Neuronal stem cell (in vitro differentiated cells): Measurements from ENCODE around the gene ALPP.

ENCODE experiments used
- DNase-seq: peaks from one replicate; pipeline ENCODE4 v3.0.0-alpha.2; 2013; ENCODE audit warnings: low spot score
- H2AFZ ChIP-seq: one replicate; pipeline ENCODE4 v1.6.1; 2013; ENCODE audit warnings: mild to moderate bottlenecking, low read length, inconsistent platforms
- H2AK5ac ChIP-seq: 2 replicates; pipeline ENCODE4 v1.6.1; 2013; ENCODE audit warnings: low read depth, mild to moderate bottlenecking, inconsistent platforms, low read length, moderate library complexity, mixed read lengths
- H2BK120ac ChIP-seq: 2 replicates; pipeline ENCODE4 v1.6.1; 2013; ENCODE audit warnings: low read depth, mild to moderate bottlenecking, inconsistent platforms, low read length, moderate library complexity, mixed read lengths
- H2BK12ac ChIP-seq: one replicate; pipeline ENCODE4 v1.6.1; 2013; ENCODE audit warnings: low read length, inconsistent platforms
- H2BK15ac ChIP-seq: 2 replicates; pipeline ENCODE4 v1.6.1; 2013; ENCODE audit warnings: mild to moderate bottlenecking, low read length, inconsistent platforms, mixed read lengths
- H2BK5ac ChIP-seq: one replicate; pipeline ENCODE4 v1.6.1; 2013; ENCODE audit warnings: inconsistent platforms, mild to moderate bottlenecking, low read length, moderate library complexity
- H3K14ac ChIP-seq: one replicate; pipeline ENCODE4 v1.6.1; 2013; ENCODE audit warnings: low read length, inconsistent platforms
- H3K18ac ChIP-seq: 2 replicates; pipeline ENCODE4 v1.6.1; 2013; ENCODE audit warnings: low read length, inconsistent platforms
- H3K23ac ChIP-seq: 2 replicates; pipeline ENCODE4 v1.6.1; 2013; ENCODE audit warnings: low read depth, mild to moderate bottlenecking, mixed read lengths, low read length, inconsistent platforms; ENCODE audit not compliant: poor library complexity
- H3K27ac ChIP-seq: replicated peaks from 3 replicates; pipeline ENCODE4 v1.5.1; 2013; ENCODE audit warnings: low read length, inconsistent platforms
- H3K27me3 ChIP-seq, 3 experiments: 2 replicates each; pipeline ENCODE4 v1.6.1; 2013; ENCODE audit warnings: low read length in 3 of 3, mild to moderate bottlenecking in 2 of 3, inconsistent platforms in 1 of 3, low read depth in 1 of 3, mixed read lengths in 1 of 3, moderate library complexity in 1 of 3; ENCODE audit not compliant: control insufficient read depth in 3 of 3, insufficient read depth in 3 of 3
- H3K36me3 ChIP-seq, 2 donors: replicated peaks in 1 of 2; 2 replicates each; pipeline ENCODE4 v1.6.1; 2013; ENCODE audit warnings: low read length in 2 of 2; ENCODE audit not compliant: control insufficient read depth in 2 of 2, insufficient read depth in 2 of 2
- H3K4ac ChIP-seq: 2 replicates; pipeline ENCODE4 v1.6.1; 2013; ENCODE audit warnings: inconsistent platforms, mild to moderate bottlenecking, low read length, moderate library complexity
- H3K4me1 ChIP-seq, 2 donors: 1 replicate in 1 of 2; 2 replicates in 1 of 2; pipeline ENCODE4 v1.6.1; 2013; ENCODE audit warnings: low read length in 2 of 2, low read depth in 1 of 2; ENCODE audit not compliant: control insufficient read depth in 2 of 2, insufficient read depth in 1 of 2
- H3K4me2 ChIP-seq: one replicate; pipeline ENCODE4 v1.6.1; 2013; ENCODE audit warnings: mild to moderate bottlenecking, low read length, inconsistent platforms; ENCODE audit not compliant: insufficient read depth, poor library complexity, severe bottlenecking
- H3K4me3 ChIP-seq, 2 donors: 2 replicates each; pipeline ENCODE4 v1.5.1; 2013; ENCODE audit warnings: low read length in 2 of 2, mild to moderate bottlenecking in 2 of 2, inconsistent platforms in 1 of 2, moderate library complexity in 1 of 2
- H3K79me1 ChIP-seq: one replicate; pipeline ENCODE4 v1.6.1; 2013; ENCODE audit warnings: low read depth, mild to moderate bottlenecking, inconsistent platforms, low read length, moderate library complexity
- H3K9ac ChIP-seq: one replicate; pipeline ENCODE4 v1.6.1; 2013; ENCODE audit warnings: mild to moderate bottlenecking, low read depth, low read length, inconsistent platforms; ENCODE audit not compliant: poor library complexity
- H3K9me3 ChIP-seq, 2 donors: replicated peaks in 1 of 2; 2 replicates each; pipeline versions ENCODE3 to v1.6.1; 2013; ENCODE audit warnings: low read length in 2 of 2, mild to moderate bottlenecking in 2 of 2, inconsistent platforms in 1 of 2, low read depth in 1 of 2, mixed read lengths in 1 of 2, moderate library complexity in 1 of 2; ENCODE audit not compliant: control insufficient read depth in 2 of 2, insufficient read depth in 1 of 2
- H4K8ac ChIP-seq: one replicate; pipeline ENCODE4 v1.6.1; 2013; ENCODE audit warnings: low read depth, mild to moderate bottlenecking, inconsistent platforms, low read length, moderate library complexity
- H4K91ac ChIP-seq: one replicate; pipeline ENCODE4 v1.6.1; 2013; ENCODE audit warnings: low read length, low read depth, mild to moderate bottlenecking, inconsistent platforms; ENCODE audit not compliant: poor library complexity
- WGBS, 2 donors: extraction: QIAGEN DNeasy Blood & Tissue Kit; methylation state at CpG; one replicate each; pipeline ENCODE4 v1.1.7; 2013; ENCODE audit warnings: missing lambda C conversion rate in 2 of 2, mixed read lengths in 1 of 2; ENCODE audit not compliant: insufficient read length in 2 of 2, insufficient replicate concordance in 1 of 2; ENCODE audit errors: extremely low coverage in 2 of 2; 5-methylcytosine and 5-hydroxymethylcytosine counted together

Gene ALPP

GRCh38 chr2:232350804-232351685 is 27.5 kb upstream of the ALPP start:
- H3K36me3 ChIP-seq, result no peaks in the 10 kb centered on the region
- H2BK120ac ChIP-seq, result no peak overlapping the region
- no peak overlapping the region for H2AFZ ChIP-seq
- no peak overlapping the region for H2BK15ac ChIP-seq
- WGBS, 2 donors, result no CpG with 5 or more reads among the region's 76 CpGs
- H3K4me3 ChIP-seq, result no peak overlapping the region
- H3K4ac ChIP-seq, result no peak overlapping the region
- peak overlapping the region; percentile 21 for H2AK5ac ChIP-seq
- peak overlapping the region; percentile 84 for H2BK12ac ChIP-seq
- no peak overlapping the region for H3K23ac ChIP-seq
- peak overlapping the region; percentile 21 for H3K9ac ChIP-seq
- no peak overlapping the region for H4K8ac ChIP-seq
- no peaks in the 10 kb centered on the region for H3K79me1 ChIP-seq
- H3K14ac ChIP-seq, result peak overlapping the region; percentile 8
- H3K4me2 ChIP-seq, result no peak overlapping the region
- peaks cover 0 to 6% of the 10 kb centered on the region in 2 donors for H3K9me3 ChIP-seq
- H3K4me1 ChIP-seq, result no peaks in the 10 kb centered on the region
- peak overlapping the region; percentile 64 for H3K18ac ChIP-seq
- H4K91ac ChIP-seq, result peak overlapping the region; percentile 72
- no peak overlapping the region for H3K27ac ChIP-seq
- H2BK5ac ChIP-seq, result no peak overlapping the region
- no peak for DNase-seq
- H3K27me3 ChIP-seq, result peaks cover 0 to 24% (median 0%) of the 10 kb centered on the region in 3 experiments

- Histone ChIP-seq H3K14ac (no peak overlapping the region), H3K27ac (no peak overlapping the region), H3K9ac (no peak overlapping the region), H3K23ac (no peak overlapping the region), H3K4ac (no peak overlapping the region), H3K4me3 (no peak overlapping the region), H2BK120ac (no peak overlapping the region), H4K91ac (peak overlapping the region; percentile 72), H3K9me3 (peaks cover 0 to 6% of the 10 kb centered on the region in 2 donors), H4K8ac (no peak overlapping the region), H2BK12ac (peak overlapping the region; percentile 84), H2AK5ac (peak overlapping the region; percentile 35), H2AFZ (no peak overlapping the region), H3K36me3 (no peaks in the 10 kb centered on the region), H2BK5ac (no peak overlapping the region), H3K4me1 (no peaks in the 10 kb centered on the region), H3K18ac (peak overlapping the region; percentile 64), H2BK15ac (no peak overlapping the region), H3K79me1 (no peaks in the 10 kb centered on the region), H3K4me2 (no peak overlapping the region), H3K27me3 (peaks cover 0 to 24% (median 0%) of the 10 kb centered on the region in 3 experiments)
- no peak for DNase-seq
- WGBS, 2 donors, result no CpG with 5 or more reads among the region's 73 CpGs
These were observed 26.7 kb upstream of the ALPP start for GRCh38 chr2:232351686-232352510.

- Histone ChIP-seq H3K79me1 (no peaks in the 10 kb centered on the region), H4K8ac (no peak overlapping the region), H2BK12ac (no peak overlapping the region), H3K14ac (no peak overlapping the region), H3K4me1 (no peaks in the 10 kb centered on the region), H3K27ac (no peak overlapping the region), H3K27me3 (peaks cover 0 to 24% (median 0%) of the 10 kb centered on the region in 3 experiments), H2AK5ac (peak overlapping the region; percentile 35), H3K36me3 (no peaks in the 10 kb centered on the region), H3K18ac (peak overlapping the region; percentile 64), H2AFZ (no peak overlapping the region), H2BK120ac (no peak overlapping the region), H3K9me3 (peaks cover 0 to 6% of the 10 kb centered on the region in 2 donors), H4K91ac (no peak overlapping the region), H3K4me3 (no peak overlapping the region), H3K4me2 (peak overlapping the region; percentile 14), H3K23ac (no peak overlapping the region), H3K4ac (no peak overlapping the region), H2BK15ac (no peak overlapping the region), H2BK5ac (no peak overlapping the region), H3K9ac (no peak overlapping the region)
- no CpG with 5 or more reads among the region's 39 CpGs for WGBS, 2 donors
- DNase-seq, result no peak
These were observed 25.9 kb upstream of the ALPP start for GRCh38 chr2:232352511-232353091.
